H1 (cell line): ENCODE data around the gene FOXA2. TPM values are rescaled to one million over a fixed set of nuclear protein-coding genes. Genes with fewer than 3 reads are reported as not detected.
A peak's percentile ranks its signal among the peaks of the same experiment; 100 is the strongest.

Experiments
- CHD7 ChIP-seq: fragments of 300-600 bp; sonication (generic); IDR thresholded peaks from 2 replicates; pipeline ENCODE4 v1.7.1; 2012; ENCODE audit warnings: low read length, moderate library complexity, mild to moderate bottlenecking, inconsistent platforms; ENCODE audit not compliant: insufficient replicate concordance
- SUZ12 ChIP-seq: fragments of 200-600 bp; sonication (generic); IDR thresholded peaks from 2 replicates; pipeline ENCODE4 v1.6.1; 2012; ENCODE audit warnings: mild to moderate bottlenecking, inconsistent platforms, low read length, moderate library complexity, mixed read lengths
- polyA plus RNA-seq, 7 experiments: library from polyadenylated mRNA; depleted of rRNA in 3 of 7; stranded (reverse) in 5 of 7; unstranded in 2 of 7; fragments of >200 nt in 5 of 7; fragments of 200-250 nt in 2 of 7; gene quantifications; 1 replicate in 5 of 7; 2 replicates in 1 of 7; 4 replicates in 1 of 7; pipeline versions ENCODE4 v1.2.1 to v1.2.3, GENCODE V29; 2011 to 2013; ENCODE audit warnings: missing spikeins in 2 of 7, mixed read lengths in 2 of 7
- total RNA-seq: library from RNA; stranded (reverse); fragmentation: NEBNext Ultra II Directional; extraction: Animal tissue kit (Norgen Biotek cat#: 25700); gene quantifications from 2 replicates; pipeline ENCODE4 v1.2.1, GENCODE V29; 2021

FOXA2 gene
- total and polyA plus RNA-seq, 2 of the 8 experiments (the other 6 are each of a cell fraction or from before 2014, with no cell fraction given): not detected

- TF ChIP-seq CHD7: no peak
- TF ChIP-seq SUZ12: 0 out of 2 replicates have a peak, but pooled peaks have one; percentile 5
- TF ChIP-seq, all 59 proteins: peak for 1
These were observed 26.7 kb downstream of the FOXA2 start (continued) for GRCh38 chr20:22557403-22558276.
